HEK293 (cell line): ENCODE measurements around the gene PLEK2.

Experiments
- CTCF ChIP-seq: fragments of 450-650 bp; formaldehyde crosslinking; IDR thresholded peaks from 2 replicates; pipeline ENCODE4 v1.5.1; 2016; ENCODE audit warnings: missing biosample characterization, missing genetic modification characterization
- ZNF623 ChIP-seq: fragments of 450-650 bp; formaldehyde crosslinking; IDR thresholded peaks from 2 replicates; pipeline ENCODE4 v1.5.1; 2016; ENCODE audit warnings: missing biosample characterization, missing genetic modification characterization

DNA sequence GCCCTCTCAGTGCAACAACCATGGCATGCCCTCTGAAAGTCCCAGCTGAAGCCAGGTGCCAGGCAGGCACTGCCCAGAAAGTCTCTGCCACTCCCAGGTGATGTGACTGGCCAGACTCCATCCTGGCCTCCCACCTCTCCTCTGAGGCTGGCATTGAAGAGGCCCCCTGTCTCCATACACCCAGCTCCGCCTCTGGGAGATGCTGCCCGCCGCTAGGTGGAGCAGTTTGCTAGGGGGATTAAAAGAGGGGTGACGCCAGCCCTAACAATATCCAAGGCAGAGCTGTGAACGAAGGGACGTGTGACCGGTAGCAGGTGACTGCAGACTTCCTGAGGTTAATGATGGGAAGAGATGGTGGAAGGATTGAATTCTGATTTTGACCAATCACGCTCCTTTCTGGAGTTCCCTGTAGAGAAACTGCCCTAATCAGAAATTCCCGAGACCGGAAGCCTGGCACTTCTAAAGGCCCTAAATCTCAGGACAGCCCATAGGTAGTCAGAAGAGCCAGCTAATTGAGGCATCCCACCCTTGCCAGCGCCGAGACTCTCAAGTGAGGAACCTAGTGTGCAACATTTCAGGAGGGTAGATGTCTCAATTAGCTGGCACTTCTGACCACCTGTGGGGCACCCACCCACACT lies 8.3 kb upstream of the PLEK2 start:
- no peak for TF ChIP-seq CTCF (tag by site-specific recombination)
- no peak for TF ChIP-seq ZNF623 (tag by site-specific recombination)
